ENCODE measurements around the gene TET2. TPM values are rescaled to one million over a fixed set of nuclear protein-coding genes. Genes with fewer than 3 reads are reported as not detected.

TET2 gene
- total RNA-seq, 1 experiment from 2014 or later = 20.5 TPM

DNA sequence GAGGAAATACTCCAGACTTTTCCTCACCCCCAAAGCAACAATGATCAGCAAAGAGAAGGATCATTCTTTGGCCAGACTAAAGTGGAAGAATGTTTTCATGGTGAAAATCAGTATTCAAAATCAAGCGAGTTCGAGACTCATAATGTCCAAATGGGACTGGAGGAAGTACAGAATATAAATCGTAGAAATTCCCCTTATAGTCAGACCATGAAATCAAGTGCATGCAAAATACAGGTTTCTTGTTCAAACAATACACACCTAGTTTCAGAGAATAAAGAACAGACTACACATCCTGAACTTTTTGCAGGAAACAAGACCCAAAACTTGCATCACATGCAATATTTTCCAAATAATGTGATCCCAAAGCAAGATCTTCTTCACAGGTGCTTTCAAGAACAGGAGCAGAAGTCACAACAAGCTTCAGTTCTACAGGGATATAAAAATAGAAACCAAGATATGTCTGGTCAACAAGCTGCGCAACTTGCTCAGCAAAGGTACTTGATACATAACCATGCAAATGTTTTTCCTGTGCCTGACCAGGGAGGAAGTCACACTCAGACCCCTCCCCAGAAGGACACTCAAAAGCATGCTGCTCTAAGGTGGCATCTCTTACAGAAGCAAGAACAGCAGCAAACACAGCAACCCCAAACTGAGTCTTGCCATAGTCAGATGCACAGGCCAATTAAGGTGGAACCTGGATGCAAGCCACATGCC is 89.7 kb downstream of the TET2 start:
- H3K4me3 Mint-ChIP-seq (ENCODE audit: unreplicated experiment) = no peak overlapping the region
- ChIA-PET CTCF (no interaction called here), POLR2A (no interaction called here)
- no peak overlapping the region for H3K27ac Mint-ChIP-seq (ENCODE audit: low read depth, unreplicated experiment)
- TF ChIP-seq, protein P1, sequence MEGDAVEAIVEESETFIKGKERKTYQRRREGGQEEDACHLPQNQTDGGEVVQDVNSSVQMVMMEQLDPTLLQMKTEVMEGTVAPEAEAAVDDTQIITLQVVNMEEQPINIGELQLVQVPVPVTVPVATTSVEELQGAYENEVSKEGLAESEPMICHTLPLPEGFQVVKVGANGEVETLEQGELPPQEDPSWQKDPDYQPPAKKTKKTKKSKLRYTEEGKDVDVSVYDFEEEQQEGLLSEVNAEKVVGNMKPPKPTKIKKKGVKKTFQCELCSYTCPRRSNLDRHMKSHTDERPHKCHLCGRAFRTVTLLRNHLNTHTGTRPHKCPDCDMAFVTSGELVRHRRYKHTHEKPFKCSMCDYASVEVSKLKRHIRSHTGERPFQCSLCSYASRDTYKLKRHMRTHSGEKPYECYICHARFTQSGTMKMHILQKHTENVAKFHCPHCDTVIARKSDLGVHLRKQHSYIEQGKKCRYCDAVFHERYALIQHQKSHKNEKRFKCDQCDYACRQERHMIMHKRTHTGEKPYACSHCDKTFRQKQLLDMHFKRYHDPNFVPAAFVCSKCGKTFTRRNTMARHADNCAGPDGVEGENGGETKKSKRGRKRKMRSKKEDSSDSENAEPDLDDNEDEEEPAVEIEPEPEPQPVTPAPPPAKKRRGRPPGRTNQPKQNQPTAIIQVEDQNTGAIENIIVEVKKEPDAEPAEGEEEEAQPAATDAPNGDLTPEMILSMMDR (IDR thresholded peaks at IDR 0.05; ENCODE audit: unreplicated experiment) = no peak
- no peak for DNase-seq (ENCODE audit: unreplicated experiment)
- no peaks in the 10 kb centered on the region for H3K27me3 Mint-ChIP-seq (ENCODE audit: insufficient read depth, unreplicated experiment)
- H3K4me1 Mint-ChIP-seq (ENCODE audit: insufficient read depth, unreplicated experiment) = no peaks in the 10 kb centered on the region
- intact Hi-C loops (cut with micrococcal nuclease) = no loop called here
- H3K36me3 Mint-ChIP-seq (ENCODE audit: insufficient read depth, unreplicated experiment) = peaks cover 53% of the 10 kb centered on the region
- peaks cover 9% of the 10 kb centered on the region for H3K9me3 Mint-ChIP-seq (ENCODE audit: unreplicated experiment)
- BruUV-seq (replicated peaks) = TSS peak; percentile 18

DNA sequence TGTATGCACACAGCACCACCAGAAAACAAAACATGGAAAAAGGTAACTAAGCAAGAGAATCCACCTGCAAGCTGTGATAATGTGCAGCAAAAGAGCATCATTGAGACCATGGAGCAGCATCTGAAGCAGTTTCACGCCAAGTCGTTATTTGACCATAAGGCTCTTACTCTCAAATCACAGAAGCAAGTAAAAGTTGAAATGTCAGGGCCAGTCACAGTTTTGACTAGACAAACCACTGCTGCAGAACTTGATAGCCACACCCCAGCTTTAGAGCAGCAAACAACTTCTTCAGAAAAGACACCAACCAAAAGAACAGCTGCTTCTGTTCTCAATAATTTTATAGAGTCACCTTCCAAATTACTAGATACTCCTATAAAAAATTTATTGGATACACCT is 90.2 kb downstream of the TET2 start:
- ChIA-PET CTCF (no interaction called here), POLR2A (interaction anchor here (1.0 kb wide), 1 partner anchor 15 kb away, joined by 3 read pairs; no protein-coding TSS in a partner anchor)
- H3K4me3 Mint-ChIP-seq (ENCODE audit: unreplicated experiment) = no peak overlapping the region
- peaks cover 53% of the 10 kb centered on the region for H3K36me3 Mint-ChIP-seq (ENCODE audit: insufficient read depth, unreplicated experiment)
- intact Hi-C loops (cut with micrococcal nuclease) = no loop called here
- H3K27ac Mint-ChIP-seq (ENCODE audit: low read depth, unreplicated experiment) = no peak overlapping the region
- DNase-seq (ENCODE audit: unreplicated experiment) = no peak
- TF ChIP-seq, protein P1 (IDR thresholded peaks at IDR 0.05; ENCODE audit: unreplicated experiment) = no peak
- no peaks in the 10 kb centered on the region for H3K27me3 Mint-ChIP-seq (ENCODE audit: insufficient read depth, unreplicated experiment)
- BruUV-seq (replicated peaks) = no TSS peak
- H3K9me3 Mint-ChIP-seq (ENCODE audit: unreplicated experiment) = peaks cover 8% of the 10 kb centered on the region
- H3K4me1 Mint-ChIP-seq (ENCODE audit: insufficient read depth, unreplicated experiment) = no peaks in the 10 kb centered on the region

DNA sequence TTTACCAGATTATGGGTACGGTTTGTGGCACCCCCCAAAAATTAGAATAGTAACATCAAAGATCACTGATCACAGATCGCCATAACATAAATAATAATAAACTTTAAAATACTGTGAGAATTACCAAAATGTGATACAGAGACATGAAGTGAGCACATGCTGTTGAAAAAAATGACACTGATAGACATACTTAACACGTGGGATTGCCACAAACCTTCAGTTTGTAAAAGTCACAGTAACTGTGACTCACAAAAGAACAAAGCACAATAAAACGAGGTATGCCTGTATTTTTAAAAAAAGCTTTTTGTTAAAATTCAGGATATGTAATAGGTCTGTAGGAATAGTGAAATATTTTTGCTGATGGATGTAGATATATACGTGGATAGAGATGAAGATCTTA is 93.4 kb downstream of the TET2 start:
- H3K4me3 Mint-ChIP-seq (ENCODE audit: unreplicated experiment) = no peak overlapping the region
- POLR2A ChIA-PET = no interaction called here
- CTCF ChIA-PET = no interaction called here
- no peaks in the 10 kb centered on the region for H3K9me3 Mint-ChIP-seq (ENCODE audit: unreplicated experiment)
- no peak for DNase-seq (ENCODE audit: unreplicated experiment)
- H3K36me3 Mint-ChIP-seq (ENCODE audit: insufficient read depth, unreplicated experiment) = peaks cover 47% of the 10 kb centered on the region
- no peaks in the 10 kb centered on the region for H3K27me3 Mint-ChIP-seq (ENCODE audit: insufficient read depth, unreplicated experiment)
- TF ChIP-seq, protein P1 (IDR thresholded peaks at IDR 0.05; ENCODE audit: unreplicated experiment) = no peak
- no peaks in the 10 kb centered on the region for H3K4me1 Mint-ChIP-seq (ENCODE audit: insufficient read depth, unreplicated experiment)
- no TSS peak for BruUV-seq (replicated peaks)
- H3K27ac Mint-ChIP-seq (ENCODE audit: low read depth, unreplicated experiment) = no peak overlapping the region
- intact Hi-C loops (cut with micrococcal nuclease) = loop anchor here (10.0 kb wide), 1 partner anchor 95 kb away; the partner anchor contains the start of gene TET2

DNA sequence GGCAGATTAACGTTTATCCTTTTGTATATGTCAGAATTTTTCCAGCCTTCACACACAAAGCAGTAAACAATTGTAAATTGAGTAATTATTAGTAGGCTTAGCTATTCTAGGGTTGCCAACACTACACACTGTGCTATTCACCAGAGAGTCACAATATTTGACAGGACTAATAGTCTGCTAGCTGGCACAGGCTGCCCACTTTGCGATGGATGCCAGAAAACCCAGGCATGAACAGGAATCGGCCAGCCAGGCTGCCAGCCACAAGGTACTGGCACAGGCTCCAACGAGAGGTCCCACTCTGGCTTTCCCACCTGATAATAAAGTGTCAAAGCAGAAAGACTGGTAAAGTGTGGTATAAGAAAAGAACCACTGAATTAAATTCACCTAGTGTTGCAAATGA is 94.8 kb downstream of the TET2 start:
- Mint-ChIP-seq H3K9me3 (ENCODE audit: unreplicated experiment) (no peaks in the 10 kb centered on the region), H3K27ac (ENCODE audit: low read depth, unreplicated experiment) (no peak overlapping the region), H3K4me3 (ENCODE audit: unreplicated experiment) (no peak overlapping the region), H3K4me1 (ENCODE audit: insufficient read depth, unreplicated experiment) (no peaks in the 10 kb centered on the region), H3K36me3 (ENCODE audit: insufficient read depth, unreplicated experiment) (peaks cover 39% of the 10 kb centered on the region), H3K27me3 (ENCODE audit: insufficient read depth, unreplicated experiment) (no peaks in the 10 kb centered on the region)
- BruUV-seq (replicated peaks) = no TSS peak
- DNase-seq (ENCODE audit: unreplicated experiment) = no peak
- POLR2A ChIA-PET = interaction anchor here (0.9 to 2.0 kb wide), 2 partner anchors 10 to 50 kb away, joined by 3 to 6 read pairs; no protein-coding TSS in a partner anchor
- TF ChIP-seq, protein P1 (IDR thresholded peaks at IDR 0.05; ENCODE audit: unreplicated experiment) = no peak
- CTCF ChIA-PET = interaction anchor here (0.8 to 1.8 kb wide), 2 partner anchors 25 to 231 kb away, joined by 3 to 4 read pairs; no protein-coding TSS in a partner anchor
- intact Hi-C loops (cut with micrococcal nuclease) = loop anchor here (10.0 kb wide), 1 partner anchor 97 kb away; the partner anchor contains the start of gene TET2
